ENCODE measurements around the gene ULK4. TPM values are rescaled to one million over a fixed set of nuclear protein-coding genes. Genes with fewer than 3 reads are reported as not detected.
A peak's percentile ranks its signal among the peaks of the same experiment; 100 is the strongest.

Gene ULK4
- total RNA-seq = 10 to 100 TPM; 21.0 to 21.6 TPM

DNA sequence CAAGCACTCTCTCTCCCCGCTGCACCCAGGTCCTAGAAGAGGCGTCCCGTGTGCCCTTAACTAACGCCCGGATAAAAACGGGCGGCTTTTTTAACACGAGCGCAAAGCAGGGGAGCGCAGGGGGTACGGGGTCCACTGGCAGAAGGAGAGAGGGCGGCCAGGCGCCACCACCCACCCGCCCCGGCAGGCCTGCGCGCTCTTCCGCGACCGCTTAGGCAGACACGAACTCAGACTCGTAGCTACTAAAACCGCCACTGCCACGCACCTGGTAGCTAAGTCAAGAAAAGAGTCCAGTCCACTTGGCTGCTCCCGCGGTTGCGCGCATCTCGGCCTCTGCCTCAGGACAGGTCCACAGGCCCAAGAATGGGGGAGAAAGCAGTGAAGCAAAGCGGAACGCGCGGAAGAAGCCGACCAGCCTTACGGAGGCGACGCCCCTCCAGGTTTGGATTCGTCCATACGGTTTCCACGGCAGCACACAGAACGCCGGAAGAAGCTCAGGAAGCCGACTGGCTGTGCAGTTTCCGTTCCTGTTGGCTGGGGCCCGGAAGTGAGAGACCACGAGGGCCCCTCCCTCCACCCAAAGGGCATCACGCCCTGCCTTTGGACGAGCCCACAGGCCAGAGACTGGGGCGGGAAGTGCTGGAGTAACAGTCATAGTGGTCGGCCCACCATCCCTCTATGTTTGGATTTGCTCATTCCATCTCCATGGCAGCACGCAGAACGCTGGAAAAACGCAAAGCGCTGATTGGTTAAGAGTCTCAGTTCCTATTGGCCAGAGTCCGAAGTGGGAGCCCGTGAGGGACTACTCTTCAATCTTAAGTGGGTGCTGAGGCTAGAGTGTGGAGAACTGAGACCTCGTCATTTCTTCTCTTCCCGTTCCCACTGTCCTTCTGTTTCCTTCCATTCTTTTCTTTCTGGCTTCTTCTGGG lies at the start of gene ULK4:
TSS of gene ULK4 (minus strand) at position 353 of the 929 bp plus-strand sequence. CDS start 7,344 bp downstream, outside the sequence.
- peak; percentile 97 for DNase-seq
- Mint-ChIP-seq H3K4me1 (peaks cover 24% of the 10 kb centered on the region), H3K9me3 (no peaks in the 10 kb centered on the region), H3K27me3 (no peaks in the 10 kb centered on the region), H3K36me3 (ENCODE audit: low read depth) (no peaks in the 10 kb centered on the region), H3K4me3 (peak within 1 kb of the TSS; percentile 99), H3K27ac (peak within 1 kb of the TSS; percentile 98)
- POLR2A ChIA-PET = interaction anchor here (0.6 kb wide), 1 partner anchor 638 kb away, joined by 3 read pairs; no protein-coding TSS in a partner anchor
- CTCF ChIA-PET = interaction anchor here (0.9 kb wide), 1 partner anchor 52 kb away, joined by 3 read pairs; no protein-coding TSS in a partner anchor

DNA sequence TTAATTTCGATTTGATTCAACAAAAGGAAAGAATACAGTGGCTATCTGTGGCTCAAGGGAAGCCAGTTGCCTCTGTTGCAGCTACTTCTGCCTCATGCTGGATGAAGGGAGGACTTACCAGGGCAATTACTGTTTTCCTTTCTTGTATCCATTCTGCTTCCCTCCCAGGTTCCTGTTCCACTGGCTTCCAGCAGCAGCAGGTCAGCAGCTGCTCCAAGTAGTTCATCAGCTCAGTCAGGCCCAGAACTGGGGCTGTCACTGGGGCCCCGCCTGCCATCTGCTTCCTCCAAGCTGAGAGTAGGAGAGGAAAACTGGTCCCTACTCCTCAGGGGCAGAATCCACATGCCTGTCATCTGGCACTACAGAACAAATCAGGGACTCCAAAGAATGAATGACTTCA lies 48.6 kb upstream of the ULK4 start:
- no peak overlapping the region for H3K4me3 Mint-ChIP-seq
- H3K4me1 Mint-ChIP-seq = peaks cover 23% of the 10 kb centered on the region
- no peaks in the 10 kb centered on the region for H3K27me3 Mint-ChIP-seq
- DNase-seq = no peak
- H3K9me3 Mint-ChIP-seq = no peaks in the 10 kb centered on the region
- CTCF ChIA-PET = interaction anchor here (2.3 to 2.4 kb wide), 2 partner anchors 11 to 13 kb away, joined by 5 to 9 read pairs; no protein-coding TSS in a partner anchor
- POLR2A ChIA-PET = no interaction called here
- no peak overlapping the region for H3K27ac Mint-ChIP-seq
- H3K36me3 Mint-ChIP-seq (ENCODE audit: low read depth) = peaks cover 4% of the 10 kb centered on the region

DNA sequence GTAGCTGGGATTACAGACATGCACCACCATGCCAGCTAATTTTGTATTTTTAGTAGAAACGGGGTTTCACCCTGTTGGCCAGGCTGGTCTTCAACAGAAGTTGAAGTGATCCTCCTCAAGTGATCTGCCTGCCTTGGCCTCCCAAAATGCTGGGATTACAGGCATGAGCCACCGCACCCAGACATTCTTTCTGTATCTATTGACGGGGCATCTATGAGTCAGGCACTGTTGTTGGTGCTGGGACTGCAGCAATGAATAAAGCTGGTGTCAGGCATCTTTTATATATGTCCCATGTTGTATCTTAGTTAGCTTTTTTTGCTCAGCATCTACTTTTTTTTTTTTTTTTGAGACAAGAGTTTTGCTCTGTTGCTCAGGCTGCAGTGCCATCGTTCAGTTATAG lies 47.6 kb upstream of the ULK4 start:
- peaks cover 12% of the 10 kb centered on the region for H3K4me1 Mint-ChIP-seq
- ChIA-PET CTCF (interaction anchor here (1.0 to 2.4 kb wide), 2 partner anchors 12 to 17 kb away, joined by 3 to 9 read pairs; no protein-coding TSS in a partner anchor), POLR2A (no interaction called here)
- no peaks in the 10 kb centered on the region for H3K27me3 Mint-ChIP-seq
- H3K36me3 Mint-ChIP-seq (ENCODE audit: low read depth) = peaks cover 2% of the 10 kb centered on the region
- H3K9me3 Mint-ChIP-seq = no peaks in the 10 kb centered on the region
- DNase-seq = no peak
- no peak overlapping the region for H3K27ac Mint-ChIP-seq
- no peak overlapping the region for H3K4me3 Mint-ChIP-seq

DNA sequence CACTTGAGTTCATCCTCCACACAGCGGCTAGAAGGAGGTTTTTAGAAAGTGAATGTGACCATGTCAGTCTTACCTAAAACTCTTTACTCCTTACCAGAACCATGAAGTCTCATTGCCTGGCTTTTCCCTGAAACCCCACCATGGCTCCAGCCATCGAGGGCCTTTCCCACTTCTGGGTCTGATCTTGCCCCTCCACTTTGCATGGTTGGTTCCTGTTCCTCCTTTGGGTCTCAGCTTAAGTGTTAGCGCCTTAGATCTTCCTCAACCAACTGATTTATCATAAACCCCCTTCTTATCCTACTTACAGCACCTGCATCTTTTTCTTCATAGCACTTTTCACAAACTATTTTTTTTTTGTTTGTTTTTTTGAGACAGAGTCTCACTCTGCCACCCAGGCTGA lies 45.9 kb upstream of the ULK4 start:
- Mint-ChIP-seq H3K27ac (no peak overlapping the region), H3K36me3 (ENCODE audit: low read depth) (no peaks in the 10 kb centered on the region), H3K27me3 (no peaks in the 10 kb centered on the region)

DNA sequence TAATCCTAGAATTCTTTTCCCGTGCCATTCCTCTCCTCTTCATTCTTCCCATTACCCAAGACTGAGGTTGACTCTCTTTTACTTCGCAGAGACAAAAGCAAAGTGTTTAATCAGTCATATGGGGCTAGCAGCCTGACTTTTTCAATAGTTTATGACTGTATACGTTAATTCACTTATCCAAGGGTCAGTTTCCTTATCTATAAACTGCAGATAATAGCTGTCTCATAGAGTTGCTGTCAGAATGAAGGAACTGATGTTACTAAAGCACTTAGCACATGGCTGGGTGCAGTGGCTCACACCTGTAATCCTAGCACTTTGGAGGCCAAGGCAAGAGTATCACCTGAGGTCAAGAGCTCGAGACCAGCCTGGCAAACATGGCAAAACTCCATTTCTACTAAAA lies 43.5 kb upstream of the ULK4 start:
- H3K4me3 Mint-ChIP-seq = no peak overlapping the region
- ChIA-PET CTCF (no interaction called here), POLR2A (no interaction called here)
- no peaks in the 10 kb centered on the region for H3K4me1 Mint-ChIP-seq
- no peak overlapping the region for H3K27ac Mint-ChIP-seq
- peaks cover 8% of the 10 kb centered on the region for H3K27me3 Mint-ChIP-seq
- H3K9me3 Mint-ChIP-seq = no peaks in the 10 kb centered on the region
- no peak for DNase-seq
- no peaks in the 10 kb centered on the region for H3K36me3 Mint-ChIP-seq (ENCODE audit: low read depth)

More for the DNA sequence above, 45.9 kb upstream of the ULK4 start:
- H3K9me3 Mint-ChIP-seq = no peaks in the 10 kb centered on the region
- POLR2A ChIA-PET = no interaction called here
- no peak for DNase-seq
- H3K4me3 Mint-ChIP-seq = no peak overlapping the region
- CTCF ChIA-PET = interaction anchor here (0.6 kb wide), 1 partner anchor 178 kb away, joined by 5 read pairs; no protein-coding TSS in a partner anchor
- H3K4me1 Mint-ChIP-seq = peaks cover 5% of the 10 kb centered on the region

DNA sequence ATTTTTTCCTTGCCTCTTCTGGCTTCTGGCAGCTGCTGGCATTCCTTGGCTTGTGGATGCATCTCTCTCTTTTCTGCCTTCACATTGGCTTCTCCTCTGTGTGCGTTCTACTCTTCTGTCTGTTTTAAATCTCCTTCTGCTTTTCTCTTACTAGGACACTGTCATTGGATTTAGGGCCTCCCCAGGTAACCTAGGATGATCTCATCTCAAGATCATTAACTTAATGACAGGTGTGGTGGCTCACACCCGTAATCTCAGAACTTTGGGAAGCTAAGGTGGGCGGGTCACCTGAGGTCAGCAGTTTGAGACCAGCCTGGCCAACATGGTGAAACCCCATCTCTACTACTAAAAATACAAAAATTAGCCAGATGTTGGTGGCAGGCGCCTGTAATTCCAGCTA lies 40.9 kb upstream of the ULK4 start:
- Mint-ChIP-seq H3K27ac (no peak overlapping the region), H3K4me3 (no peak overlapping the region), H3K4me1 (no peaks in the 10 kb centered on the region), H3K27me3 (peaks cover 8% of the 10 kb centered on the region), H3K9me3 (no peaks in the 10 kb centered on the region), H3K36me3 (ENCODE audit: low read depth) (no peaks in the 10 kb centered on the region)
- CTCF ChIA-PET = no interaction called here
- DNase-seq = no peak
- POLR2A ChIA-PET = no interaction called here

DNA sequence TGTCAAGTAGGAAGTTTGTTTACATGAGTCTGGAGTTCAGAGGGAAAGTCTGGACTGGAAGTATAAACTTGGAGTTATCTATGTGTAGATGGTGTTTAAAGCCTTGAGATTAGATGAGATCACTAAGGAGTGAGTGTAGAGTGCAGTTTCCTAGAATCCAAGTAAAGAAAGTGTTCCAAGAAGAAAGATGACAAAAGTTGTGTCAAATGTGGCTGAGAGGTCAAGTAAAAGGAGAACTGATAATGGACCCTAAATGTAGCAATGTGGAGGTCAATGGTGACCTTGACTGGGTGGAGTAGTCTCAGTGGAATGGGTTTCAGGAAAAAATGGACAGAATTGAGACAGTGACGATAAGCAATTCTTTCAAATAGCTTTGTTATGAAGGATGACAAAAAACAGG lies 39.9 kb upstream of the ULK4 start:
- POLR2A ChIA-PET = no interaction called here
- Mint-ChIP-seq H3K27me3 (peaks cover 8% of the 10 kb centered on the region), H3K27ac (no peak overlapping the region), H3K4me1 (no peaks in the 10 kb centered on the region), H3K4me3 (no peak overlapping the region), H3K9me3 (no peaks in the 10 kb centered on the region), H3K36me3 (ENCODE audit: low read depth) (no peaks in the 10 kb centered on the region)
- CTCF ChIA-PET = no interaction called here
- no peak for DNase-seq

DNA sequence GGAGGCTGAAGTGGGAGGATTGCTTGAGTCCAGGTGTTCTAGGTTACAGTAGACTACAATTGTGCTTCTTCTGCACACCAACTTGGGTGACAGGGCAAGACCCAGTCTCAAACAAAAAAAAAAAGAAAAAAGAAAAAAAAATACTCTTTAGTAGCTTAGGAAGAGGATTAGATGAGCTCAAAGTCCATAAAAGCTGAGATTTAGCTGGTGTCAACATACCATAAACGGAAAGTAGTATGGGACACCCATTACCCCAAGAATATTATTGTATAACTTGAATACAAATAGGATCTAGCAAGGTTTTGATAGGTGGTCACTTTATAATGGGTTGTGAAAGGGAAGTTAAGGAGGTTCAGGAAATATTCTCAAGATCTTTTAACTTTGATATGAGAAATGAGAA lies 38.0 kb upstream of the ULK4 start:
- H3K36me3 Mint-ChIP-seq (ENCODE audit: low read depth) = no peaks in the 10 kb centered on the region
- H3K27ac Mint-ChIP-seq = no peak overlapping the region
- no peaks in the 10 kb centered on the region for H3K4me1 Mint-ChIP-seq
- CTCF ChIA-PET = interaction anchor here (0.7 to 1.4 kb wide), 3 partner anchors 11 to 212 kb away, joined by 3 to 5 read pairs (median 4); no protein-coding TSS in a partner anchor
- H3K4me3 Mint-ChIP-seq = no peak overlapping the region
- POLR2A ChIA-PET = no interaction called here
- no peak for DNase-seq
- peaks cover 8% of the 10 kb centered on the region for H3K27me3 Mint-ChIP-seq
- H3K9me3 Mint-ChIP-seq = no peaks in the 10 kb centered on the region

DNA sequence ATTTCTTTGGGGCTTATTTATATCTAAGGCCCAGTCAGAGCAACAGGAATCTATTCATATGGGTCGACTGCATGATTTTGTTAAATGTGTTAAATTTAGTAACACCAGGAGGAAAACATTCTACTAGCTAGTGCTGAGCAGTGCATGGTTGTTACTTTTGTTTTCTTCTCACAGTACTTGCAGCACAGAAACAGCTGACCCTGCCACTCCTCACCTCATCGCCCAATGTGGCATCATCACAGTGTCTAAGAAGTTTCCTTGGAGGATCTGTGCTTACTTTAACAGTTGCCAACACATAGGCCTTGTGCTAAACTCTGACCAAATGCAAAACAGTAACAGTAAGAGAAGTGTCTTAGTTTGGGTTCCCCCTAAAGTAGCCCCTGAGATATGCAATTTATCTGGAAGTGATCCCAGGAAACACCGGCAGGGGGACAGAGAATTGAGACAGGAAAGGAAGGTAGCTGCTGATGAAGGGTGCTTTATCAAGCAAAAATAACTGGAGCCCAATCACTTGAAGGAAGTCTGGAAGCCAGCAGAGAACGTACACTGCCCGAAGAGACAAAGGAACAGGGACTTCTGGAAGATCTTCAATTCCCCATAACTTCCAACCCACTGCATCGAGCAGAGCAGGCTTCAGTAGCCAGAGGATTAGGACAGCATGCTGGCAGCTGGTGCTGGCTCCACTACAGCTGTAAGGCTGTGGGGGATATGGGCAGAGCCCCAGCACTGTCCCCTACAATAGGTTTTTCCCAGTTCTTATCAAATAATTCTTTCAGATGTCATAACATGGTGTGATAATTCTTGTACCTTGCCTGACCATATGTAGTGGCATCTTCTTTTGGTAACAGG lies 36.0 kb upstream of the ULK4 start:
- H3K27me3 Mint-ChIP-seq = peaks cover 8% of the 10 kb centered on the region
- H3K27ac Mint-ChIP-seq = no peak overlapping the region
- POLR2A ChIA-PET = no interaction called here
- no peak for DNase-seq
- no peaks in the 10 kb centered on the region for H3K36me3 Mint-ChIP-seq (ENCODE audit: low read depth)
- H3K9me3 Mint-ChIP-seq = no peaks in the 10 kb centered on the region
- CTCF ChIA-PET = interaction anchor here (1.1 to 1.9 kb wide), 2 partner anchors 13 to 82 kb away, joined by 3 to 9 read pairs; no protein-coding TSS in a partner anchor
- no peaks in the 10 kb centered on the region for H3K4me1 Mint-ChIP-seq
- no peak overlapping the region for H3K4me3 Mint-ChIP-seq

DNA sequence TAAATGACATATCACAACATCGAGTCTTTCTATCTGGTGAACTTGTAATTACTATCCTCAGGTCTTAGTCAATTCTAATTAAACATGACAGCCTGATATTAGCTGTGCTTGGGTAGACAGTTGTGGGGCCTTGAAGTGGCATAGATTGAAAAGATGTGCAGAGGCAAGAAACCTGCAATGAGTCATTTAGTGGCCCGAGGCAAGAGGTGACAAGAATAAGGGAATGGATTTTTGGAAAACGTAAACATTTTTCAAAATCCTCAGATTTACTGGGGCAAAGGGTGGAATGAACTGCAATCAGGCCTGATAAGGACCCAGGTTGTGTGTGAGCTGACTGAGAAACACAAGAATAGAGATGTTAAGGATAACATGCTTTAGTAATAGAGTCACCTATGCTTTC lies 29.5 kb upstream of the ULK4 start:
- ChIA-PET CTCF (no interaction called here), POLR2A (no interaction called here)
- Mint-ChIP-seq H3K36me3 (ENCODE audit: low read depth) (no peaks in the 10 kb centered on the region), H3K4me3 (no peak overlapping the region), H3K9me3 (no peaks in the 10 kb centered on the region), H3K27me3 (no peaks in the 10 kb centered on the region), H3K27ac (no peak overlapping the region), H3K4me1 (no peaks in the 10 kb centered on the region)
- DNase-seq = no peak

DNA sequence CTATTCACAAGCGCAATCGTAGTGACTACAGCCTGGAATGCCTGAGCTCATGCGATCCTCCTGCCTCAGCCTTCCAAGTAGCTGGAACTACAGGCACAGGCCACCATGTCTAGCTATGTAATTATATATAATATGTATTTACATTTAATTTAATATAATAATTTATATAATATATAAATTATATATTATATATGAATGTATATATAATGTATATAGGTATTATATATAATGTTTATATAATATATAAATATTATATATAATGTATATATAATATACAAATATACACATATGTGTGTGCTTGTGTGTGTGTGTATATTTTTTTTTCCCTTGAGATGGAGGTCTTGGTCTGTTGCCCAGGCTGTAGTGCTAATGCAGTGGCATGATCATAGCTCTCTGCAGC lies 27.6 kb upstream of the ULK4 start:
- Mint-ChIP-seq H3K9me3 (no peaks in the 10 kb centered on the region), H3K4me3 (no peak overlapping the region), H3K4me1 (no peaks in the 10 kb centered on the region), H3K27me3 (no peaks in the 10 kb centered on the region), H3K36me3 (ENCODE audit: low read depth) (no peaks in the 10 kb centered on the region), H3K27ac (no peak overlapping the region)
- ChIA-PET POLR2A (no interaction called here), CTCF (no interaction called here)
- DNase-seq = no peak

DNA sequence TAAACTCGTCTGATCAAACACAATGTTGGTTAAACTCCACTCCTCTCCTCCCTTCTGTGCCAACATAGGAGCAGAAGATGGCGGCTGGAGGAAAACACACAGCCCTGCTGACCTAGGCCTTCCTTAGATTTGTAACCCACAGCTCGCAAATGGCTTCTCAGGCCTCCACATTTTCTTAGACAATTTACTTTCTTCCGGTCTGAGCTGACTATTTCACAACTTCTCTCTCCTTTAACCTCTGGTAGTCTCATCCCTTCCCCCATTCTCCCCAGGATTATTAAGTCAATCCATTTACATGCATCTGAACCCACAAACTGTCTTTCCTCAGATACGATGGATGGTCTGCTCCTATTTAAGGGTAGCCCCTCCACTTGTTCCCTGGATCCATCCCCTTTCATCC lies 25.7 kb upstream of the ULK4 start:
- ChIA-PET CTCF (no interaction called here), POLR2A (no interaction called here)
- H3K27me3 Mint-ChIP-seq = no peaks in the 10 kb centered on the region
- H3K4me1 Mint-ChIP-seq = no peaks in the 10 kb centered on the region
- H3K36me3 Mint-ChIP-seq (ENCODE audit: low read depth) = no peaks in the 10 kb centered on the region
- no peaks in the 10 kb centered on the region for H3K9me3 Mint-ChIP-seq
- no peak overlapping the region for H3K27ac Mint-ChIP-seq
- DNase-seq = no peak
- H3K4me3 Mint-ChIP-seq = no peak overlapping the region

DNA sequence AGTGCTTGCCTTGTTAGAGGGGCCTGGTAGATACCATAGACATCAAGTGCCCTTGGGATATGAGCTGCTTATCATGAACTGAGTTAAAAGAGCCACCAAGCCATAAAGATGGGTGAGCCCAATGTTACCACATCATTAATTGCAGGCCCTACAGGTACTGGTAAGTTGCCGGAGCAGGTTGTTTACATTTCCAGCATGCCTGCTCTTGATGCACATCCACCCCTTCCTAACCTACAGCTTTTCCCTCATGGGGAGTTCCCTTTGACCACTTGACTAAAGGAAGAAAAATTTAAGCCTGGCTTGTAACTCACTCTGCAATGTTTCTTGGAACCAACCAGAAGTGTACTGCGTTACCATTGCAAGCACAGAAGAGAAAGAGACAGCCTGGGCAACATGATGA lies 24.7 kb upstream of the ULK4 start:
- no peaks in the 10 kb centered on the region for H3K27me3 Mint-ChIP-seq
- H3K4me1 Mint-ChIP-seq = no peaks in the 10 kb centered on the region
- CTCF ChIA-PET = no interaction called here
- H3K27ac Mint-ChIP-seq = no peak overlapping the region
- no peaks in the 10 kb centered on the region for H3K9me3 Mint-ChIP-seq
- H3K4me3 Mint-ChIP-seq = no peak overlapping the region
- H3K36me3 Mint-ChIP-seq (ENCODE audit: low read depth) = no peaks in the 10 kb centered on the region
- DNase-seq = no peak
- POLR2A ChIA-PET = interaction anchor here (0.5 kb wide), 1 partner anchor 80 kb away, joined by 3 read pairs; no protein-coding TSS in a partner anchor
